Endodermal cell (in vitro differentiated cells): Measurements from ENCODE around the gene HAUS3. TPM values are rescaled to one million over a fixed set of nuclear protein-coding genes. Genes with fewer than 3 reads are reported as not detected.

ENCODE experiments used
- DNase-seq: peaks from one replicate; pipeline ENCODE4 v3.0.0-alpha.2; 2017
- H3K27ac ChIP-seq: 2 replicates; pipeline ENCODE4 v1.5.1; 2013; ENCODE audit warnings: mild to moderate bottlenecking, low read depth, low read length, moderate library complexity
- H3K27me3 ChIP-seq: 2 replicates; pipeline ENCODE4 v1.6.1; 2013; ENCODE audit warnings: mild to moderate bottlenecking, low read length, moderate library complexity; ENCODE audit not compliant: insufficient read depth, control insufficient read depth, poor library complexity, severe bottlenecking
- H3K36me3 ChIP-seq: 2 replicates; pipeline ENCODE4 v1.7.0; 2013; ENCODE audit warnings: mild to moderate bottlenecking, low read length, moderate library complexity; ENCODE audit not compliant: control insufficient read depth, insufficient read depth
- H3K4me1 ChIP-seq: one replicate; pipeline ENCODE4 v1.7.0; 2013; ENCODE audit warnings: low read length; ENCODE audit not compliant: control insufficient read depth, insufficient read depth
- H3K4me3 ChIP-seq: 2 replicates; pipeline ENCODE4 v1.5.1; 2013; ENCODE audit warnings: mild to moderate bottlenecking, low read length, moderate library complexity
- H3K9ac ChIP-seq: 2 replicates; pipeline ENCODE4 v1.6.1; 2013; ENCODE audit warnings: mild to moderate bottlenecking, low read length, moderate library complexity; ENCODE audit not compliant: poor library complexity, severe bottlenecking; ENCODE audit errors: extremely low read depth
- H3K9me3 ChIP-seq: 2 replicates; pipeline ENCODE4 v1.6.1; 2013; ENCODE audit warnings: mild to moderate bottlenecking, low read length, moderate library complexity; ENCODE audit not compliant: control insufficient read depth
- H3K27ac Mint-ChIP-seq: 2 replicates; pipeline ENCODE4 v1.8.0; 2020; ENCODE audit warnings: mixed read lengths
- H3K27me3 Mint-ChIP-seq: 2 replicates; pipeline ENCODE4 v1.8.0; 2021; ENCODE audit warnings: mild to moderate bottlenecking, mixed read lengths; ENCODE audit not compliant: insufficient read depth
- H3K36me3 Mint-ChIP-seq: 2 replicates; pipeline ENCODE4 v1.8.0; 2020; ENCODE audit warnings: low read depth, mixed read lengths
- H3K4me1 Mint-ChIP-seq: 2 replicates; pipeline ENCODE4 v1.8.0; 2020; ENCODE audit warnings: mixed read lengths
- H3K4me3 Mint-ChIP-seq: 2 replicates; pipeline ENCODE4 v1.8.0; 2020; ENCODE audit warnings: mild to moderate bottlenecking, moderate library complexity, mixed read lengths
- H3K9me3 Mint-ChIP-seq: 2 replicates; pipeline ENCODE4 v1.8.0; 2020; ENCODE audit warnings: mild to moderate bottlenecking, mixed read lengths
- CTCF ChIP-seq: fragments of 200-600 bp; sonication (generic); conservative IDR thresholded peaks from 2 replicates; pipeline ENCODE4 v1.5.0; 2021; ENCODE audit warnings: antibody characterized with exemption, mild to moderate bottlenecking
- WGBS, 2 experiments: methylation state at CpG; one replicate each; pipeline versions ENCODE4 v1.1.5 to v1.1.7; 2013; ENCODE audit warnings: missing lambda C conversion rate in 2 of 2, mixed read lengths in 1 of 2; ENCODE audit not compliant: insufficient coverage in 1 of 2, insufficient read length in 1 of 2; 5-methylcytosine and 5-hydroxymethylcytosine counted together
- total RNA-seq, 2 donors: library from RNA; stranded (reverse); fragmentation: NEBNext Ultra II Directional in 1 of 2; extraction: Animal tissue kit (Norgen Biotek cat#: 25700) in 1 of 2; gene quantifications; 2 replicates in 1 of 2; 3 replicates in 1 of 2; pipeline ENCODE4 v1.2.1, GENCODE V29; 2021

The HAUS3 gene
- total RNA-seq, 2 donors from 2014 or later = 17.0 to 22.6 TPM

GRCh38 chr4:2183394-2183793 lies 58.5 kb downstream of the HAUS3 start:
- Histone ChIP-seq H3K27me3 (no peaks in the 10 kb centered on the region), H3K9ac (no peak overlapping the region), H3K27ac (no peak overlapping the region), H3K36me3 (no peaks in the 10 kb centered on the region), H3K4me1 (no peaks in the 10 kb centered on the region), H3K9me3 (peaks cover 25% of the 10 kb centered on the region), H3K4me3 (no peak overlapping the region)
- no peaks in the 10 kb centered on the region for H3K4me1 Mint-ChIP-seq
- H3K27me3 Mint-ChIP-seq = peaks cover 2% of the 10 kb centered on the region
- peaks cover 14% of the 10 kb centered on the region for H3K9me3 Mint-ChIP-seq
- H3K36me3 Mint-ChIP-seq = no peaks in the 10 kb centered on the region
- no peak for TF ChIP-seq CTCF
- H3K27ac Mint-ChIP-seq = no peak overlapping the region
- no peak overlapping the region for H3K4me3 Mint-ChIP-seq
- no peak for DNase-seq

GRCh38 chr4:2182994-2183393 lies 58.9 kb downstream of the HAUS3 start:
- H3K27ac ChIP-seq = no peak overlapping the region
- no peaks in the 10 kb centered on the region for H3K36me3 Mint-ChIP-seq
- no peaks in the 10 kb centered on the region for H3K27me3 ChIP-seq
- DNase-seq = no peak
- no peaks in the 10 kb centered on the region for H3K4me1 ChIP-seq
- no peak overlapping the region for H3K4me3 Mint-ChIP-seq
- no peak overlapping the region for H3K4me3 ChIP-seq
- H3K36me3 ChIP-seq = no peaks in the 10 kb centered on the region
- no peak overlapping the region for H3K9ac ChIP-seq
- peaks cover 13% of the 10 kb centered on the region for H3K9me3 Mint-ChIP-seq
- no peak for TF ChIP-seq CTCF
- peaks cover 2% of the 10 kb centered on the region for H3K27me3 Mint-ChIP-seq
- H3K4me1 Mint-ChIP-seq = no peaks in the 10 kb centered on the region
- no peak overlapping the region for H3K27ac Mint-ChIP-seq
- WGBS, 2 experiments = 51 to 53% methylated on average over 2 to 3 of the region's 3 CpGs
- peaks cover 24% of the 10 kb centered on the region for H3K9me3 ChIP-seq

- H3K27ac ChIP-seq = no peak overlapping the region
- Mint-ChIP-seq H3K4me1 (no peaks in the 10 kb centered on the region), H3K4me3 (no peak overlapping the region), H3K27me3 (no peaks in the 10 kb centered on the region), H3K9me3 (peaks cover 11% of the 10 kb centered on the region), H3K27ac (no peak overlapping the region), H3K36me3 (no peaks in the 10 kb centered on the region)
- no peak for TF ChIP-seq CTCF
- DNase-seq = no peak
- no peak overlapping the region for H3K9ac ChIP-seq
- 96 to 100% methylated on average over 2 of the region's 2 CpGs for WGBS, 2 experiments
- H3K9me3 ChIP-seq = peaks cover 13% of the 10 kb centered on the region
- no peaks in the 10 kb centered on the region for H3K4me1 ChIP-seq
- H3K27me3 ChIP-seq = no peaks in the 10 kb centered on the region
- no peak overlapping the region for H3K4me3 ChIP-seq
- no peaks in the 10 kb centered on the region for H3K36me3 ChIP-seq
Measured at GRCh38 chr4:2180410-2180809, 61.5 kb downstream of the HAUS3 start.
